Neural cell (in vitro differentiated cells): ENCODE measurements around the gene DNER. TPM values are rescaled to one million over a fixed set of nuclear protein-coding genes. Genes with fewer than 3 reads are reported as not detected.

ENCODE experiments used
- H2AFZ ChIP-seq: fragments of 200-600, 300-800 bp; sonication (generic), shearing (Covaris generic); 2 replicates; pipeline ENCODE4 v1.6.0; 2014; ENCODE audit warnings: low read depth, mild to moderate bottlenecking, antibody characterized with exemption, low read length, moderate library complexity
- H3F3A ChIP-seq: fragments of 200-600 bp; shearing (Covaris generic); 2 replicates; pipeline ENCODE4 v1.6.1; 2016; ENCODE audit warnings: mild to moderate bottlenecking, moderate library complexity, mixed read lengths, antibody characterized with exemption, low read length; ENCODE audit not compliant: insufficient read depth, poor library complexity, severe bottlenecking
- H3K27ac ChIP-seq: fragments of 200-600, 300-800 bp; sonication (generic), shearing (Covaris generic); 2 replicates; pipeline ENCODE4 v1.5.1; 2014; ENCODE audit warnings: mild to moderate bottlenecking, low read length, moderate library complexity
- H3K27me3 ChIP-seq: fragments of 300-800, 200-600 bp; sonication (generic), shearing (Covaris generic); 2 replicates; pipeline ENCODE4 v1.6.0; 2014; ENCODE audit warnings: mild to moderate bottlenecking, low read depth, low read length, moderate library complexity; ENCODE audit not compliant: insufficient read depth
- H3K36me3 ChIP-seq: fragments of 300-800, 200-600 bp; sonication (generic), shearing (Covaris generic); 2 replicates; pipeline ENCODE4 v1.5.1; 2014; ENCODE audit warnings: mild to moderate bottlenecking, antibody characterized with exemption, low read length, moderate library complexity; ENCODE audit not compliant: insufficient read depth
- H3K4me2 ChIP-seq: fragments of 300-800, 200-600 bp; sonication (generic), shearing (Covaris generic); 2 replicates; pipeline ENCODE4 v1.6.0; 2014; ENCODE audit warnings: mild to moderate bottlenecking, low read length
- H3K4me3 ChIP-seq: fragments of 300-800, 200-600 bp; sonication (generic), shearing (Covaris generic); 2 replicates; pipeline ENCODE4 v1.5.1; 2014; ENCODE audit warnings: mild to moderate bottlenecking, low read length, moderate library complexity
- H3K79me2 ChIP-seq: fragments of 200-600 bp; shearing (Covaris generic); replicated peaks from 2 replicates; pipeline ENCODE4 v1.6.0; 2014; ENCODE audit warnings: mild to moderate bottlenecking, low read length, moderate library complexity; ENCODE audit not compliant: insufficient read depth
- H3K9ac ChIP-seq: fragments of 300-800, 200-600 bp; sonication (generic), shearing (Covaris generic); 2 replicates; pipeline ENCODE4 v1.6.1; 2016; ENCODE audit warnings: mild to moderate bottlenecking, low read length, mixed read lengths
- H3K9me2 ChIP-seq: fragments of 200-600 bp; shearing (Covaris generic); 2 replicates; pipeline ENCODE4 v1.6.1; 2016; ENCODE audit warnings: mild to moderate bottlenecking, low read length, mixed read lengths; ENCODE audit not compliant: insufficient read depth
- H3K9me3 ChIP-seq: fragments of 200-600, 300-800 bp; sonication (generic), shearing (Covaris generic); 2 replicates; pipeline ENCODE4 v1.6.1; 2016; ENCODE audit warnings: mild to moderate bottlenecking, mixed run types, low read length, moderate library complexity, mixed read lengths
- H4K20me1 ChIP-seq: fragments of 200-600 bp; shearing (Covaris generic); 2 replicates; pipeline ENCODE4 v1.6.1; 2016; ENCODE audit warnings: mild to moderate bottlenecking, mixed run types; ENCODE audit not compliant: insufficient read depth
- CTCF ChIP-seq: fragments of 450-650 bp; IDR thresholded peaks from 2 replicates; pipeline ENCODE4 v1.5.1; 2014; ENCODE audit warnings: antibody characterized with exemption, mild to moderate bottlenecking, moderate library complexity; ENCODE audit not compliant: poor library complexity, severe bottlenecking
- EP300 ChIP-seq: fragments of 450-650 bp; conservative IDR thresholded peaks from 2 replicates; pipeline ENCODE4 v1.6.1; 2014; ENCODE audit warnings: antibody characterized with exemption, mild to moderate bottlenecking, moderate library complexity; ENCODE audit not compliant: poor library complexity, severe bottlenecking
- EZH2 ChIP-seq: fragments of 200-600, 300-800 bp; shearing (Covaris generic), sonication (generic); IDR thresholded peaks from 2 replicates; pipeline ENCODE4 v1.6.1; 2014; ENCODE audit warnings: antibody characterized with exemption, low read length, borderline replicate concordance, mild to moderate bottlenecking; ENCODE audit not compliant: insufficient read depth, poor library complexity, severe bottlenecking
- MXI1 ChIP-seq: fragments of 450-650 bp; conservative IDR thresholded peaks from 2 replicates; pipeline ENCODE4 v1.6.1; 2014; ENCODE audit warnings: antibody characterized with exemption, mild to moderate bottlenecking; ENCODE audit not compliant: poor library complexity, severe bottlenecking
- POLR2AphosphoS5 ChIP-seq: IDR thresholded peaks from 2 replicates; pipeline ENCODE4 v1.6.1; 2012
- RAD21 ChIP-seq: fragments of 450-650 bp; conservative IDR thresholded peaks from 2 replicates; pipeline ENCODE4 v1.6.1; 2014; ENCODE audit warnings: antibody characterized with exemption, mild to moderate bottlenecking, moderate library complexity
- SMC3 ChIP-seq: fragments of 450-650 bp; conservative IDR thresholded peaks from 2 replicates; pipeline ENCODE4 v1.6.1; 2014; ENCODE audit warnings: antibody characterized with exemption, mild to moderate bottlenecking, moderate library complexity; ENCODE audit not compliant: poor library complexity
- TAF1 ChIP-seq: IDR thresholded peaks from 2 replicates; pipeline ENCODE4 v1.6.1; 2012; ENCODE audit warnings: low read depth
- polyA plus RNA-seq: library from polyadenylated mRNA; depleted of rRNA; stranded (reverse); fragments of >200 nt; gene quantifications from 2 replicates; pipeline ENCODE4 v1.2.3, GENCODE V29; 2014
- TF ChIP-seq, protein P1 (sequence below): IDR thresholded peaks from 2 replicates; pipeline ENCODE4 v1.6.1; 2012; ENCODE audit warnings: borderline replicate concordance

Gene DNER
- polyA plus RNA-seq, 1 donor from 2014 or later = 310 TPM

- TF ChIP-seq CTCF = no peak
- TF ChIP-seq TAF1 = no peak
- no peak for TF ChIP-seq POLR2AphosphoS5
- no peak for TF ChIP-seq MXI1
- no peak for TF ChIP-seq RAD21
- no peaks in the 10 kb centered on the region for H3K79me2 ChIP-seq
- H3F3A ChIP-seq = no peaks in the 10 kb centered on the region
- H3K4me2 ChIP-seq = no peak overlapping the region
- H3K9ac ChIP-seq = no peak overlapping the region
- no peaks in the 10 kb centered on the region for H3K9me2 ChIP-seq
- no peak overlapping the region for H3K4me3 ChIP-seq
- no peak overlapping the region for H3K27ac ChIP-seq
- H2AFZ ChIP-seq = no peak overlapping the region
- H3K27me3 ChIP-seq = no peaks in the 10 kb centered on the region
- no peaks in the 10 kb centered on the region for H4K20me1 ChIP-seq
- no peaks in the 10 kb centered on the region for H3K9me3 ChIP-seq
- no peaks in the 10 kb centered on the region for H3K36me3 ChIP-seq
Measured at GRCh38 chr2:229562472-229563127, 151.8 kb downstream of the DNER start.

- H3K9me3 ChIP-seq = no peaks in the 10 kb centered on the region
- no peaks in the 10 kb centered on the region for H3K36me3 ChIP-seq
- no peaks in the 10 kb centered on the region for H3K79me2 ChIP-seq
- no peak overlapping the region for H3K9ac ChIP-seq
- TF ChIP-seq, protein P1, sequence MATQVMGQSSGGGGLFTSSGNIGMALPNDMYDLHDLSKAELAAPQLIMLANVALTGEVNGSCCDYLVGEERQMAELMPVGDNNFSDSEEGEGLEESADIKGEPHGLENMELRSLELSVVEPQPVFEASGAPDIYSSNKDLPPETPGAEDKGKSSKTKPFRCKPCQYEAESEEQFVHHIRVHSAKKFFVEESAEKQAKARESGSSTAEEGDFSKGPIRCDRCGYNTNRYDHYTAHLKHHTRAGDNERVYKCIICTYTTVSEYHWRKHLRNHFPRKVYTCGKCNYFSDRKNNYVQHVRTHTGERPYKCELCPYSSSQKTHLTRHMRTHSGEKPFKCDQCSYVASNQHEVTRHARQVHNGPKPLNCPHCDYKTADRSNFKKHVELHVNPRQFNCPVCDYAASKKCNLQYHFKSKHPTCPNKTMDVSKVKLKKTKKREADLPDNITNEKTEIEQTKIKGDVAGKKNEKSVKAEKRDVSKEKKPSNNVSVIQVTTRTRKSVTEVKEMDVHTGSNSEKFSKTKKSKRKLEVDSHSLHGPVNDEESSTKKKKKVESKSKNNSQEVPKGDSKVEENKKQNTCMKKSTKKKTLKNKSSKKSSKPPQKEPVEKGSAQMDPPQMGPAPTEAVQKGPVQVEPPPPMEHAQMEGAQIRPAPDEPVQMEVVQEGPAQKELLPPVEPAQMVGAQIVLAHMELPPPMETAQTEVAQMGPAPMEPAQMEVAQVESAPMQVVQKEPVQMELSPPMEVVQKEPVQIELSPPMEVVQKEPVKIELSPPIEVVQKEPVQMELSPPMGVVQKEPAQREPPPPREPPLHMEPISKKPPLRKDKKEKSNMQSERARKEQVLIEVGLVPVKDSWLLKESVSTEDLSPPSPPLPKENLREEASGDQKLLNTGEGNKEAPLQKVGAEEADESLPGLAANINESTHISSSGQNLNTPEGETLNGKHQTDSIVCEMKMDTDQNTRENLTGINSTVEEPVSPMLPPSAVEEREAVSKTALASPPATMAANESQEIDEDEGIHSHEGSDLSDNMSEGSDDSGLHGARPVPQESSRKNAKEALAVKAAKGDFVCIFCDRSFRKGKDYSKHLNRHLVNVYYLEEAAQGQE = no peak
- no peak for TF ChIP-seq SMC3
- TF ChIP-seq TAF1 = no peak
- no peak for TF ChIP-seq MXI1
- no peak for TF ChIP-seq EP300
- no peak for TF ChIP-seq POLR2AphosphoS5
- TF ChIP-seq RAD21 = no peak
- no peak for TF ChIP-seq EZH2
- no peak for TF ChIP-seq CTCF
- no peak overlapping the region for H3K4me2 ChIP-seq
- H3K9me2 ChIP-seq = no peaks in the 10 kb centered on the region
- H3F3A ChIP-seq = no peaks in the 10 kb centered on the region
- H3K4me3 ChIP-seq = no peak overlapping the region
- no peak overlapping the region for H2AFZ ChIP-seq
- H4K20me1 ChIP-seq = no peaks in the 10 kb centered on the region
- no peak overlapping the region for H3K27ac ChIP-seq
- H3K27me3 ChIP-seq = no peaks in the 10 kb centered on the region
Measured at GRCh38 chr2:229559986-229560385, 154.4 kb downstream of the DNER start.
